K562 (cell line): ENCODE results near the gene MMP24OS.

Experiments
- ARID3A ChIP-seq: IDR thresholded peaks from 2 replicates; pipeline ENCODE4 v1.6.1; 2012; ENCODE audit warnings: low read depth, low read length, improper control_type of control experiment, borderline replicate concordance
- CBX8 ChIP-seq: fragments of 200-600 bp; sonication (generic); IDR thresholded peaks from 2 replicates; pipeline ENCODE4 v1.6.1; 2012; ENCODE audit warnings: borderline replicate concordance, mixed run types, low read depth, mild to moderate bottlenecking, moderate library complexity, mixed read lengths, low read length, control low read depth, inconsistent platforms; ENCODE audit not compliant: poor library complexity, severe bottlenecking; ENCODE audit errors: extremely low read depth
- CTCF ChIP-seq, 3 experiments: IDR thresholded peaks in 2 of 3; conservative IDR thresholded peaks in 1 of 3; 2 replicates each; pipeline ENCODE4 v1.5.1; 2011 to 2012; ENCODE audit warnings: low read length in 3 of 3, mild to moderate bottlenecking in 3 of 3, control low read depth in 2 of 3, improper control_type of control experiment in 1 of 3, inconsistent platforms in 1 of 3, low read depth in 1 of 3, mixed read lengths in 1 of 3, moderate library complexity in 1 of 3; ENCODE audit not compliant: insufficient read depth in 2 of 3
- DPF2 ChIP-seq: fragments of 450-650 bp; IDR thresholded peaks from 2 replicates; pipeline ENCODE4 v1.6.1; 2016
- FOXK1 ChIP-seq: sonication (generic); formaldehyde crosslinking; IDR thresholded peaks from 2 replicates; pipeline ENCODE4 v1.8.0; 2022; ENCODE audit warnings: missing genetic modification reagents, mild to moderate bottlenecking, borderline replicate concordance
- KAT7 ChIP-seq: sonication (generic); formaldehyde crosslinking; IDR thresholded peaks from 2 replicates; pipeline ENCODE4 v1.8.0; 2022; ENCODE audit warnings: missing genetic modification reagents, mild to moderate bottlenecking, borderline replicate concordance
- MAX ChIP-seq: sonication (generic); formaldehyde crosslinking; IDR thresholded peaks from 2 replicates; pipeline ENCODE4 v1.9.0; 2022; ENCODE audit warnings: mild to moderate bottlenecking, missing genetic modification reagents
- ZBTB7A ChIP-seq: IDR thresholded peaks from 2 replicates; pipeline ENCODE4 v1.6.1; 2011; ENCODE audit warnings: low read depth, mild to moderate bottlenecking, low read length, moderate library complexity, borderline replicate concordance; ENCODE audit not compliant: control insufficient read depth
- ZNF184 ChIP-seq: sonication (generic); formaldehyde crosslinking; IDR thresholded peaks from 2 replicates; pipeline ENCODE4 v1.5.0; 2020; ENCODE audit warnings: missing genetic modification reagents
- ZNF263 ChIP-seq: sonication (generic); formaldehyde crosslinking; IDR thresholded peaks from 2 replicates; pipeline ENCODE4 v1.8.0; 2022; ENCODE audit warnings: mild to moderate bottlenecking, missing genetic modification reagents, borderline replicate concordance

DNA sequence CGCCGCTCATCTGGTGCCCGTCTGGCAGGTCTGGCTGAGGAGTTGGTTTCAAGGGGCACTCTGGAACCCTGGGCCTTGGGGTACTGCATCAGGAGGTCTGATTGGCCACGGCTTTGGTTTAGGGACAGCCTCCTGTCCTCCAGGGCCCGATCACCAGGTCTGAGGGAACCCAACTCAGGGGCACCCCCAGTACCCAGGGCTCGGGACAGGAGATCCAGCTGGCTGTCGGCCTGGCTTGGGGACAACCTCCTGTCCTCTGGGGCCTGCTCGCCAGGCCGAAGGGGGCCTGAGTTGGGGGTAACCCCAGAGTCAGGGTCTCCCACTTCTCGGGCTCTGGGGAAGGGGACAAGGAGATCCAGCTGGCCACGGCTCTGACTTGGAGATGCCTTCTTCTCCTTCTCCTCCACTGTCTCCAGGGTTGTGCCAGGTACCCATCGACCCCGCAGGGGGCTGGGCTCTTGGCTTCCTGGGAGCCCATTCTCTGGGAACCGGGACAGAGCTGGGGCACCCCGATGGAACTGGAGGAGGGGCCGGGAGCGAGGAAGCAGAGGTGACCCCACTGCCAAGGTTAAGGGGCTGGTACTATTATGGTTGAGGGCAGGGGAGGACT, 9.1 kb upstream of the MMP24OS start:
- TF ChIP-seq ARID3A (no peak), ZNF263 (CRISPR knock-in tag) (no peak), DPF2 (no peak), MAX (CRISPR knock-in tag) (no peak), KAT7 (CRISPR knock-in tag) (no peak), ZBTB7A (no peak), FOXK1 (CRISPR knock-in tag) (no peak), ZNF184 (CRISPR knock-in tag) (no peak), CBX8 (no peak), CTCF (IDR thresholded peaks at IDR 0.05 in 2 of 3, conservative IDR thresholded peaks at IDR 0.05 in 1 of 3; ENCODE audit: insufficient read depth in 2 of 3, low read depth in 1 of 3, low read length in 3 of 3) (no peak)
